IMR-90 (cell line): ENCODE results near the gene NKTR. TPM values are rescaled to one million over a fixed set of nuclear protein-coding genes. Genes with fewer than 3 reads are reported as not detected.

Experiments used
- ATAC-seq: fragments of 200-7000 bp; cut with Tn5 transposase; 2 replicates; pipeline ENCODE4 v1.9.1; 2020; ENCODE audit warnings: low read depth, mild to moderate bottlenecking, moderate library complexity
- BruUV-seq: library from RNA; stranded (reverse); fragments of 400-500 nt; replicated peaks from 2 replicates; lab custom pipeline; 2021; lab: Mats Ljungman, UMichigan
- CTCF ChIA-PET: fragments of 300-600 bp; formaldehyde crosslinking; extraction: SDS; loops from one replicate; lab custom pipeline; 2021; ENCODE audit warnings: antibody characterized with exemption; lab: Yijun Ruan, JAX
- POLR2A ChIA-PET: fragments of 300-600 bp; sonication (Branson Sonifier 250); formaldehyde crosslinking; loops from one replicate; lab custom pipeline; 2022; ENCODE audit warnings: antibody characterized with exemption; ENCODE audit not compliant: unreplicated experiment; lab: Charles Lee
- DNase-seq: peaks from one replicate; pipeline ENCODE4 v3.0.0; 2013
- H2AFZ ChIP-seq: replicated peaks from 2 replicates; pipeline ENCODE3; 2013; ENCODE audit warnings: low read length, mild to moderate bottlenecking; ENCODE audit not compliant: poor library complexity
- H2AK5ac ChIP-seq: 2 replicates; pipeline ENCODE4 v1.6.1; 2013; ENCODE audit warnings: low read depth, low read length, inconsistent platforms
- H2AK9ac ChIP-seq: replicated peaks from 2 replicates; pipeline ENCODE3; 2013; ENCODE audit warnings: mild to moderate bottlenecking, low read depth, low read length, moderate library complexity; ENCODE audit not compliant: poor library complexity
- H2BK120ac ChIP-seq: 2 replicates; pipeline ENCODE4 v1.6.1; 2013; ENCODE audit warnings: low read depth, low read length, inconsistent platforms
- H2BK15ac ChIP-seq: 3 replicates; pipeline ENCODE4 v1.6.1; 2013; ENCODE audit warnings: low read depth, low read length, inconsistent platforms
- H2BK20ac ChIP-seq: 2 replicates; pipeline ENCODE4 v1.6.1; 2013; ENCODE audit warnings: low read depth, mild to moderate bottlenecking, inconsistent platforms, low read length, moderate library complexity
- H2BK5ac ChIP-seq: 2 replicates; pipeline ENCODE4 v1.6.1; 2013; ENCODE audit warnings: mild to moderate bottlenecking, low read depth, low read length, inconsistent platforms; ENCODE audit not compliant: poor library complexity, severe bottlenecking
- H3K14ac ChIP-seq: replicated peaks from 2 replicates; pipeline ENCODE4 v1.6.1; 2013; ENCODE audit warnings: low read depth, low read length, inconsistent platforms
- H3K18ac ChIP-seq: 2 replicates; pipeline ENCODE4 v1.6.1; 2013; ENCODE audit warnings: low read depth, low read length, control low read depth
- H3K23ac ChIP-seq: 2 replicates; pipeline ENCODE4 v1.6.1; 2013; ENCODE audit warnings: low read depth, low read length, inconsistent platforms
- H3K27ac ChIP-seq: 2 replicates; pipeline ENCODE4 v1.5.1; 2013; ENCODE audit warnings: mild to moderate bottlenecking, control low read depth, low read length; ENCODE audit not compliant: insufficient read depth
- H3K27me3 ChIP-seq: 2 replicates; pipeline ENCODE4 v1.6.1; 2013; ENCODE audit warnings: low read length; ENCODE audit not compliant: control insufficient read depth, insufficient read depth
- H3K36me3 ChIP-seq: 2 replicates; pipeline ENCODE4 v1.6.1; 2013; ENCODE audit warnings: low read length, mixed read lengths; ENCODE audit not compliant: control insufficient read depth, insufficient read depth
- H3K4ac ChIP-seq: 2 replicates; pipeline ENCODE4 v1.6.1; 2013; ENCODE audit warnings: low read depth, low read length, inconsistent platforms
- H3K4me1 ChIP-seq: 2 replicates; pipeline ENCODE4 v1.6.1; 2013; ENCODE audit warnings: low read length, mixed read lengths; ENCODE audit not compliant: control insufficient read depth, insufficient read depth
- H3K4me2 ChIP-seq: 2 replicates; pipeline ENCODE4 v1.6.1; 2013; ENCODE audit warnings: low read depth, mild to moderate bottlenecking, control low read depth, low read length, moderate library complexity
- H3K4me3 ChIP-seq: 2 replicates; pipeline ENCODE4 v1.5.1; 2013; ENCODE audit warnings: low read depth, mild to moderate bottlenecking, control low read depth, low read length, moderate library complexity; ENCODE audit not compliant: insufficient read depth
- H3K56ac ChIP-seq: 2 replicates; pipeline ENCODE4 v1.6.1; 2013; ENCODE audit warnings: low read length, inconsistent platforms; ENCODE audit not compliant: insufficient read depth; ENCODE audit errors: extremely low read depth
- H3K79me1 ChIP-seq, 2 experiments: 2 replicates each; pipeline ENCODE4 v1.6.1; 2013; ENCODE audit warnings: low read length in 2 of 2, inconsistent platforms in 1 of 2, low read depth in 1 of 2
- H3K9ac ChIP-seq: 2 replicates; pipeline ENCODE4 v1.6.1; 2013; ENCODE audit warnings: low read depth, low read length, control low read depth
- H3K9me1 ChIP-seq: 2 replicates; pipeline ENCODE4 v1.6.1; 2013; ENCODE audit warnings: low read length, inconsistent platforms; ENCODE audit not compliant: insufficient read depth
- H3K9me3 ChIP-seq: 2 replicates; pipeline ENCODE4 v1.6.1; 2013; ENCODE audit warnings: low read length; ENCODE audit not compliant: control insufficient read depth, insufficient read depth
- H4K20me1 ChIP-seq: 2 replicates; pipeline ENCODE4 v1.6.1; 2013; ENCODE audit warnings: low read length, inconsistent platforms; ENCODE audit not compliant: insufficient read depth
- H4K5ac ChIP-seq: 2 replicates; pipeline ENCODE4 v1.6.1; 2013; ENCODE audit warnings: mild to moderate bottlenecking, low read depth, low read length, control low read depth
- H4K8ac ChIP-seq, 2 experiments: 2 replicates each; pipeline ENCODE4 v1.6.1; 2013; ENCODE audit warnings: low read depth in 2 of 2, low read length in 2 of 2, control low read depth in 1 of 2, inconsistent platforms in 1 of 2
- H4K91ac ChIP-seq: 2 replicates; pipeline ENCODE4 v1.6.1; 2013; ENCODE audit warnings: low read depth, low read length, inconsistent platforms; ENCODE audit not compliant: insufficient read depth
- CEBPB ChIP-seq: IDR thresholded peaks from 2 replicates; pipeline ENCODE4 v1.6.1; 2012; ENCODE audit warnings: low read depth, low read length, improper control_type of control experiment
- CHD1 ChIP-seq: IDR thresholded peaks from 2 replicates; pipeline ENCODE4 v1.6.1; 2012; ENCODE audit warnings: low read depth, low read length, improper control_type of control experiment
- FOS ChIP-seq: fragments of 150-350 bp; IDR thresholded peaks from 2 replicates; pipeline ENCODE4 v1.6.1; 2016; ENCODE audit warnings: low read depth, low read length
- MAZ ChIP-seq: IDR thresholded peaks from 2 replicates; pipeline ENCODE4 v1.6.1; 2012; ENCODE audit warnings: low read depth, mild to moderate bottlenecking, low read length, improper control_type of control experiment, moderate library complexity, borderline replicate concordance
- MXI1 ChIP-seq: IDR thresholded peaks from 2 replicates; pipeline ENCODE4 v1.6.1; 2012; ENCODE audit warnings: low read depth, mild to moderate bottlenecking, low read length, moderate library complexity, borderline replicate concordance
- NFE2L2 ChIP-seq: fragments of 150-350 bp; IDR thresholded peaks from 2 replicates; pipeline ENCODE4 v1.6.1; 2016; ENCODE audit warnings: low read depth, mild to moderate bottlenecking, low read length
- POLR2A ChIP-seq: IDR thresholded peaks from 2 replicates; pipeline ENCODE4 v1.6.1; 2012; ENCODE audit warnings: mild to moderate bottlenecking, low read depth, low read length
- RAD21 ChIP-seq: IDR thresholded peaks from 2 replicates; pipeline ENCODE4 v1.6.1; 2012; ENCODE audit warnings: low read length, improper control_type of control experiment
- RCOR1 ChIP-seq: IDR thresholded peaks from 2 replicates; pipeline ENCODE4 v1.6.1; 2012; ENCODE audit warnings: mild to moderate bottlenecking, low read length, improper control_type of control experiment; ENCODE audit not compliant: insufficient replicate concordance
- WGBS, 2 experiments: methylation state at CpG; one replicate each; pipeline versions ENCODE4 v1.1.5 to v1.1.7; 2013; ENCODE audit warnings: missing lambda C conversion rate in 2 of 2; ENCODE audit not compliant: insufficient read length in 1 of 2; ENCODE audit errors: extremely low coverage in 2 of 2; 5-methylcytosine and 5-hydroxymethylcytosine counted together
- dilution Hi-C: fragments of 300-500 bp; cut with HindIII; formaldehyde crosslinking; loops from one replicate; pipeline ENCODE4 v1.14.3; 2018; ENCODE audit warnings: low sequenced_read_pairs; ENCODE audit not compliant: unreplicated experiment
- in situ Hi-C: fragments of 300-500 bp; cut with MboI; formaldehyde crosslinking; loops from 3 replicates; pipeline ENCODE4 v1.14.3; 2019; ENCODE audit warnings: low sequenced_read_pairs, inconsistent platforms, mixed read lengths
- intact Hi-C: fragments of 100-400 bp; cut with micrococcal nuclease; formaldehyde crosslinking; loops from 2 replicates; pipeline ENCODE4 v1.10.0; 2022
- polyA plus RNA-seq, 3 experiments: library from polyadenylated mRNA; depleted of rRNA; stranded (reverse); fragments of >200 nt; gene quantifications; 2 replicates each; pipeline ENCODE4 v1.2.3, GENCODE V29; 2012; ENCODE audit warnings: low replicate concordance in 1 of 3
- total RNA-seq: library from RNA; depleted of rRNA; stranded (reverse); fragments of >200 nt; gene quantifications from 2 replicates; pipeline ENCODE4 v1.2.3, GENCODE V29; 2012
- TF ChIP-seq, protein P1 (sequence below): fragments of 150-350 bp; IDR thresholded peaks from 2 replicates; pipeline ENCODE4 v1.6.1; 2016; ENCODE audit warnings: low read depth, mild to moderate bottlenecking, low read length, moderate library complexity, borderline replicate concordance
- TF ChIP-seq, protein P2 (sequence below): conservative IDR thresholded peaks from 2 replicates; pipeline ENCODE4 v1.5.1; 2012; ENCODE audit warnings: mild to moderate bottlenecking, low read depth, low read length, improper control_type of control experiment
- TF ChIP-seq, protein P3 (sequence below): fragments of 150-350 bp; IDR thresholded peaks from 2 replicates; pipeline ENCODE4 v1.6.1; 2017; ENCODE audit warnings: mild to moderate bottlenecking, antibody characterized with exemption, low read length, low read depth

NKTR gene
- total and polyA plus RNA-seq, 2 of the 4 experiments (the other 2 are of a cell fraction): 24.0 to 30.7 TPM

DNA sequence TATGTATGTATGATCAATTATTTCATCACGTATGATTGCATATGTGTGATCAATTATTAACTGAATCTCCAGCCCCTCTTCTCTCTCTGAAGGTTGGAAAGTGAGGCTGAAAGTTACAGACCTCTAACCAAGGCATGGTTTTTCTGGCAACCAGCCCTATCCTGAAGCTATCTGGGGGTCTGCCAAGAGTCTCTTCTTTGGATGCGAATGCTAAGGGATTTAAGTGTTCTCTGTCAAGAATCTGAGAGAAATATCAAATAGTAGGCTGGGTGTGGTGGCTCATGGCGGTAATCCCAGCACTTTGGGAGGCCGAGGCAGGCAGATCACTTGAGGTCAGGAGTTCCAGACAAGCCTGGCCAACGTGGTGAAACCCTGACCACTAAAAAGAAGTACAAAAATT is 8.1 kb downstream of the NKTR start:
- DNase-seq: peak; percentile 21
- BruUV-seq: no TSS peak
- Histone ChIP-seq H2AFZ (no peak overlapping the region), H3K4me1 (peaks cover 4% of the 10 kb centered on the region), H2AK5ac (no peak overlapping the region), H3K56ac (no peak overlapping the region), H4K8ac (no peak overlapping the region), H2BK15ac (no peak overlapping the region), H3K4me2 (no peak overlapping the region), H3K79me1 (peaks cover 16 to 46% of the 10 kb centered on the region in 2 experiments), H3K18ac (no peak overlapping the region), H3K4ac (no peak overlapping the region), H3K36me3 (peaks cover 22% of the 10 kb centered on the region), H2BK20ac (no peak overlapping the region), H3K27ac (no peak overlapping the region), H3K9me1 (peaks cover 9% of the 10 kb centered on the region), H3K4me3 (no peak overlapping the region), H4K5ac (no peak overlapping the region), H3K27me3 (no peaks in the 10 kb centered on the region), H3K23ac (no peak overlapping the region), H4K91ac (no peak overlapping the region), H2BK5ac (no peak overlapping the region), H4K20me1 (peaks cover 56% of the 10 kb centered on the region), H2AK9ac (no peak overlapping the region), H3K14ac (no peak overlapping the region), H3K9me3 (no peaks in the 10 kb centered on the region), H2BK120ac (no peak overlapping the region), H3K9ac (no peak overlapping the region)
- in situ Hi-C loops: no loop called here
- dilution Hi-C loops: no loop called here
- WGBS, 2 experiments: 17% methylated on average over 1 of the region's 5 CpGs; no CpG with 5 or more reads in 1 of the 2 experiments
- no peak for TF ChIP-seq CHD1
- TF ChIP-seq, protein P1, sequence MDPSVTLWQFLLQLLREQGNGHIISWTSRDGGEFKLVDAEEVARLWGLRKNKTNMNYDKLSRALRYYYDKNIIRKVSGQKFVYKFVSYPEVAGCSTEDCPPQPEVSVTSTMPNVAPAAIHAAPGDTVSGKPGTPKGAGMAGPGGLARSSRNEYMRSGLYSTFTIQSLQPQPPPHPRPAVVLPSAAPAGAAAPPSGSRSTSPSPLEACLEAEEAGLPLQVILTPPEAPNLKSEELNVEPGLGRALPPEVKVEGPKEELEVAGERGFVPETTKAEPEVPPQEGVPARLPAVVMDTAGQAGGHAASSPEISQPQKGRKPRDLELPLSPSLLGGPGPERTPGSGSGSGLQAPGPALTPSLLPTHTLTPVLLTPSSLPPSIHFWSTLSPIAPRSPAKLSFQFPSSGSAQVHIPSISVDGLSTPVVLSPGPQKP: no peak
- TF ChIP-seq RAD21: no peak
- TF ChIP-seq, protein P2, sequence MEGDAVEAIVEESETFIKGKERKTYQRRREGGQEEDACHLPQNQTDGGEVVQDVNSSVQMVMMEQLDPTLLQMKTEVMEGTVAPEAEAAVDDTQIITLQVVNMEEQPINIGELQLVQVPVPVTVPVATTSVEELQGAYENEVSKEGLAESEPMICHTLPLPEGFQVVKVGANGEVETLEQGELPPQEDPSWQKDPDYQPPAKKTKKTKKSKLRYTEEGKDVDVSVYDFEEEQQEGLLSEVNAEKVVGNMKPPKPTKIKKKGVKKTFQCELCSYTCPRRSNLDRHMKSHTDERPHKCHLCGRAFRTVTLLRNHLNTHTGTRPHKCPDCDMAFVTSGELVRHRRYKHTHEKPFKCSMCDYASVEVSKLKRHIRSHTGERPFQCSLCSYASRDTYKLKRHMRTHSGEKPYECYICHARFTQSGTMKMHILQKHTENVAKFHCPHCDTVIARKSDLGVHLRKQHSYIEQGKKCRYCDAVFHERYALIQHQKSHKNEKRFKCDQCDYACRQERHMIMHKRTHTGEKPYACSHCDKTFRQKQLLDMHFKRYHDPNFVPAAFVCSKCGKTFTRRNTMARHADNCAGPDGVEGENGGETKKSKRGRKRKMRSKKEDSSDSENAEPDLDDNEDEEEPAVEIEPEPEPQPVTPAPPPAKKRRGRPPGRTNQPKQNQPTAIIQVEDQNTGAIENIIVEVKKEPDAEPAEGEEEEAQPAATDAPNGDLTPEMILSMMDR: no peak
- no peak for TF ChIP-seq RCOR1
- TF ChIP-seq, protein P3, sequence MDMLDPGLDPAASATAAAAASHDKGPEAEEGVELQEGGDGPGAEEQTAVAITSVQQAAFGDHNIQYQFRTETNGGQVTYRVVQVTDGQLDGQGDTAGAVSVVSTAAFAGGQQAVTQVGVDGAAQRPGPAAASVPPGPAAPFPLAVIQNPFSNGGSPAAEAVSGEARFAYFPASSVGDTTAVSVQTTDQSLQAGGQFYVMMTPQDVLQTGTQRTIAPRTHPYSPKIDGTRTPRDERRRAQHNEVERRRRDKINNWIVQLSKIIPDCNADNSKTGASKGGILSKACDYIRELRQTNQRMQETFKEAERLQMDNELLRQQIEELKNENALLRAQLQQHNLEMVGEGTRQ: no peak
- no peak for TF ChIP-seq FOS
- TF ChIP-seq POLR2A: no peak
- TF ChIP-seq MAZ: no peak
- TF ChIP-seq NFE2L2: no peak
- TF ChIP-seq MXI1: no peak
- TF ChIP-seq CEBPB: no peak
- POLR2A ChIA-PET: no interaction called here
- intact Hi-C loops: no loop called here
- CTCF ChIA-PET: interaction anchor here (0.6 kb wide), 1 partner anchor 1126 kb away, joined by 3 read pairs; no protein-coding TSS in a partner anchor
- ATAC-seq: no peak
